Measurements from ENCODE around the gene CYB5D1.
A peak's percentile ranks its signal among the peaks of the same experiment; 100 is the strongest.

CYB5D1 gene

DNA sequence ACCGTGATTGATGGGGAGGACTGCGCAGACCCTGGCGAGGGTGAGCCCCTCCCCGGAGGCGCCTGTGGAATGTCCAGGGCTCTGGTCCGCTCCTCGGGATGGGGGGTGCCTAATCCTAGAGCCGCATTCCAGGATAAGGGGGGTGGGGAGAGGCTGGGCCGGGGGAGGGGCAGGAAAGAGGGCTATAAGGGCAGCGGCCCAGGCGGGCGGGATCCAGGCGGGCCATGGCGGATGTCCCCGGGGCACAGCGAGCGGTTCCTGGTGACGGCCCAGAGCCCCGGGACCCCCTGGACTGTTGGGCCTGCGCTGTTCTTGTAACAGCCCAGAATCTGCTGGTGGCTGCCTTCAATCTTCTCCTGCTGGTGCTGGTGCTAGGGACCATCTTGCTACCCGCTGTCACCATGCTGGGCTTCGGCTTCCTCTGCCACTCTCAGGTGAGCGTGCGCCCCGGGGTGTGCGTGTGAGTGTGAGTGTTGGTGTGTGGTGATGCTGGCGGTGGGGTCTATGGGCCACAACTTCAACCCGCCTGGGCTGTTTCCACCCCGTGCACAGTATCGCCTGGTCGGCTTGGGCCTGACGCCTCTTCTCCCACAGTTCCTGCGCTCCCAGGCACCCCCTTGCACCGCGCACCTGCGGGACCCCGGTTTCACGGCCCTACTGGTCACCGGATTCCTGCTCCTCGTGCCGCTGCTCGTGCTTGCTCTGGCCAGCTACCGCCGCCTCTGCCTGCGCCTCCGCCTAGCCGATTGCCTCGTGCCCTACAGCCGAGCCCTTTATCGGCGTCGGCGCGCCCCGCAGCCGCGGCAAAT is 2.7 kb upstream of the CYB5D1 start, which contains the start of gene TMEM88:
Gene TMEM88, plus strand, starts transcription at position 216 of the 809 bp plus-strand sequence. Its CDS starts 9 bp downstream, at position 225.
- H3K4me3 ChIP-seq (ENCODE audit: low read length), result peak within 1 kb of the TSS; percentile 52
- DNase-seq (ENCODE audit: low read depth), result no peak

DNA sequence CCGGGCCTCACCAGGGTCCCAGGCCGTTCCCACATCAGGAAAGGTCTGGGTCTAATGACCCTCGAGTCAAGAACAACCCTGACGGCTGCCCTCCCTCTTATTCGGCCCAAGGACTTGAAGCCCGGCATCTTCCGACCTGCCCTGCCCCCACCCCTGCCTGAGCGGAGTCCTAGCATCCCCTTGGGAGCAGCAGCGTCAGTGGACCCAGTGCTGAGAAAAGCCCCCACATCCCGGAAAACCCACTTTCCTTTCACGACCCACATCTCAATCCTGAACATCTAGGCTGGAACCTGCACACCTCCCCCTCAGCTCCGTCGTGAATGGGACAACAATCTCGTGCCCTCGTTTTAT is 2.2 kb upstream of the CYB5D1 start:
- DNase-seq (ENCODE audit: low read depth), result no peak
- TF ChIP-seq, protein P1, sequence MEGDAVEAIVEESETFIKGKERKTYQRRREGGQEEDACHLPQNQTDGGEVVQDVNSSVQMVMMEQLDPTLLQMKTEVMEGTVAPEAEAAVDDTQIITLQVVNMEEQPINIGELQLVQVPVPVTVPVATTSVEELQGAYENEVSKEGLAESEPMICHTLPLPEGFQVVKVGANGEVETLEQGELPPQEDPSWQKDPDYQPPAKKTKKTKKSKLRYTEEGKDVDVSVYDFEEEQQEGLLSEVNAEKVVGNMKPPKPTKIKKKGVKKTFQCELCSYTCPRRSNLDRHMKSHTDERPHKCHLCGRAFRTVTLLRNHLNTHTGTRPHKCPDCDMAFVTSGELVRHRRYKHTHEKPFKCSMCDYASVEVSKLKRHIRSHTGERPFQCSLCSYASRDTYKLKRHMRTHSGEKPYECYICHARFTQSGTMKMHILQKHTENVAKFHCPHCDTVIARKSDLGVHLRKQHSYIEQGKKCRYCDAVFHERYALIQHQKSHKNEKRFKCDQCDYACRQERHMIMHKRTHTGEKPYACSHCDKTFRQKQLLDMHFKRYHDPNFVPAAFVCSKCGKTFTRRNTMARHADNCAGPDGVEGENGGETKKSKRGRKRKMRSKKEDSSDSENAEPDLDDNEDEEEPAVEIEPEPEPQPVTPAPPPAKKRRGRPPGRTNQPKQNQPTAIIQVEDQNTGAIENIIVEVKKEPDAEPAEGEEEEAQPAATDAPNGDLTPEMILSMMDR (conservative IDR thresholded peaks at IDR 0.05; ENCODE audit: low read depth, low read length), result no peak
- H3K4me3 ChIP-seq (ENCODE audit: low read length), result peak overlapping the region; percentile 52

More for the DNA sequence above, 2.7 kb upstream of the CYB5D1 start, which contains the start of gene TMEM88:
- TF ChIP-seq, protein P1 (conservative IDR thresholded peaks at IDR 0.05; ENCODE audit: low read depth, low read length), result no peak

DNA sequence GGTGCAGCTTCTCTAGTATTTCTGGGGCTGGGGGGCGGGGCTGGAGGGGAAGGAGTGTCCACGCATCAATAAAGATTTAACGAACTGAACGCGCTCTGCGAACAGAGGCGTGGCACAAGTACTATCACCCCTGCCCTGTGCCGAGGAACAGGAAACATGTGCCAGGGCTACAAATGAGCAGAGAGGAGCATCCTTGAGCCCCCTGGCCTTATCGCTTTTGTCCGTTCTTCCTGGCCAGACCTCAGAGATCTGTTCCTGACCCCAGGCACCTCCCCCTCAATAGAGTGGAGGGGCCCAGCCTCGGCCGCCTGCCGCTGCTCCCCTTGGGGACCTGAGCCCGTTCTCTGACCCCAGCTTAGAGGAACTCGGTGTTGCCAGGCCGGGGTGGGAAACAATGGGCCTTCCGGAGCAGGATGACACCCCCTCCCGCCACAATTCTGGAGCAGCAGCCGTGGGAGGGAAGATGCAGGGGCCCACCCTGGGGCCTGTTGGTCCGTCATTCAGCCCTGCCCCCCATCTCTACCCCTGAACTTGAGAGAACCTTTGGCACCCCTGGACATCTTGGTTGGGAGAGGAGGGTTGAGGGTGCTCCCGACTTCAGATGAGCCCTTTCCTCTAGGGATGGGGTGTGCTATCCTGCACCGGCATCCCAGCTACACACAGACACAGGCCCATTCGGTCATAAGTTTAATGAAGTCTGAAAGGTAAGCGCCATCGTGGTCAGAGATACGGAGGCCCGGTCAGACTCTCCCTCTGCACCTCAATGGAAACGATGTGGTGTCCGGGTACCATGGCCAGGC is 1.6 kb upstream of the CYB5D1 start:
- TF ChIP-seq, protein P1 (conservative IDR thresholded peaks at IDR 0.05; ENCODE audit: low read depth, low read length), result no peak
- peak overlapping the region; percentile 52 for H3K4me3 ChIP-seq (ENCODE audit: low read length)
- no peak for DNase-seq (ENCODE audit: low read depth)

DNA sequence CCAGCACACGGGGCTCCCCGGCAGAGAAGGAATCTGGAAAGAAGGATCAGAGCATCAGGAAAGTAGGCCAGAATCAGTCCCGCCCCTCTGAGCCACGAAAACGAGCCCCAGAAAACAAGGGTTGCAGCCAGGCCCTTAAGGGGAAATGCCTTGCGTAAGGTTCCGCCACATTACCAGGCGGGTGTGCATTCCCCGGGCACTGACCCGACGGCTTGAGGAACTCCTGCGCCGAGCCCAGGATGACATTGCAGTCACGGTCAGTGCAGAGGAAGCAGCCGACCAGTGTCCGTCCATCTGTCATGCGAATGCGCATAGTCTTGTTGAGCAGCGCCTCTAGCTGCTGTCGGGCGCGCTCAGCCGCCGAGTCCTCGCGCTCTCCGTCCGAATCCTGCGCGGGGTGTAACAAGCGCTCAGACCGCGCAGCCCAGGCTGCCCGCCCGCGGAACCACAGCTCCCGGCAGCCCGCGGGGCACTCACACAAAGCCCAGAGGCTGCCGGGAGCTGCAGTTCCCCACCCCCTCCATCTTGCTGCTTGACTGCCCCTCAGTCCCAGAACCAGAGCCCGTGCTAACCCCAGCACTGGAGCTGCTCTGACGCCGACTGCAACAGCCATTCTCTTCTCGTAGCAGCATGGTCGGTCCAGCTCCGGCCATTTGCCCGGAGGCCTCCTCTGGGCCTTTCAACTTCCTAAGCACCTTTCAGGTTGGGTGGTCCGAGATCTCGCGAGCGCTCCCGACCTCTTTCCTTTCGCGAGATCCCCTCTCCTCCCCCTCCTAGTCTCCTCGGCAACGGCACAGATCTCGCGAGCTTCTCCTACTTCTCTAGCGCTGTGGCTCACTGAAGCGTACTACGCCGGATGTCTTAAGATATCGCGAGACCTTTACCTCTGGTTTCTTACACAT is 741 bp upstream of the CYB5D1 start, which contains the start of gene NAA38:
Gene NAA38, minus strand, starts transcription at position 749 of the 902 bp plus-strand sequence. Its CDS starts 96 bp downstream, at position 653.
- TF ChIP-seq, protein P1 (conservative IDR thresholded peaks at IDR 0.05; ENCODE audit: low read depth, low read length), result peak; percentile 33
- peak; percentile 98 for DNase-seq (ENCODE audit: low read depth)
- H3K4me3 ChIP-seq (ENCODE audit: low read length), result peak within 1 kb of the TSS; percentile 52

DNA sequence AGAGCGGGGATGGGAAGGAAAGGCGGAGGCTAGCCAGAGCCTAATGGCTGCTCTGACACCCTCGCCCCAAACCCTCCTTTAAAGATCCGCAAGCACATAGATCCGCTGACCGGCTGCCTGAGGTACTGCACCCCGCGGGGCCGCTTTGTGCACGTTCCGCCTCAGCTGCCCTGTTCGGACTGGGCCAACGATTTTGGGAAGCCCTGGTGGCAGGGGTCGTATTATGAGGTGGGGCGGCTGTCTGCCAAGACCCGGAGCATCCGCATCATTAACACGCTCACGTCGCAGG is 663 bp downstream of the CYB5D1 start:
- DNase-seq (ENCODE audit: low read depth), result no peak
- TF ChIP-seq, protein P1 (conservative IDR thresholded peaks at IDR 0.05; ENCODE audit: low read depth, low read length), result peak; percentile 46
- H3K4me3 ChIP-seq (ENCODE audit: low read length), result peak overlapping the region; percentile 52

DNA sequence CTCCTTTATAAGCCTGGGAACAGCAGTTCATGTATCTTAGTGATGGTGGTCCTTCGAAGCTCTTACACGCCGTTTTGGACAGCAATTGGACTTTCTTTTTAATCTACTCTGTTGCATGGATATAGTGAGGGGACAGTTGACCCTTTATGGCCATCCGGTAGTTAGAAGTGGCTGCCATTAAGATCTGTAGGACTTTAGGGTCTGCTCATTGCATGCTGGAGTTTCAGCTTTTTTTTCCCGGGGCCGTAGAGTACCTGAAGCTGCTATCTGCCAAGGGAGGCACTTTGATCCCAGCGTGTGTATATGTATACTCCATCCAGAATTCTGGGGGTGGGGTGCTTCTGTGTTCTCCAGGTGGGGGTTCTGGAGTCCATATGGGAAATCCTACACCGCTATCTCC is 1.2 kb downstream of the CYB5D1 start:
- peak overlapping the region; percentile 52 for H3K4me3 ChIP-seq (ENCODE audit: low read length)
- TF ChIP-seq, protein P1 (conservative IDR thresholded peaks at IDR 0.05; ENCODE audit: low read depth, low read length), result no peak
- no peak for DNase-seq (ENCODE audit: low read depth)
